Astrocyte (in vitro differentiated cells and primary cell): Measurements from ENCODE around the gene IL10RA.

Source experiments
- CTCF ChIP-seq: IDR thresholded peaks from 2 replicates; pipeline ENCODE4 v1.5.1; 2011; ENCODE audit warnings: low read depth, mild to moderate bottlenecking, inconsistent platforms, low read length, moderate library complexity; ENCODE audit not compliant: insufficient read depth
- EZH2 ChIP-seq: IDR thresholded peaks from 2 replicates; pipeline ENCODE4 v1.6.1; 2012; ENCODE audit warnings: mild to moderate bottlenecking, low read length, inconsistent platforms; ENCODE audit not compliant: insufficient read depth

GRCh38 chr11:117983163-117983475 lies 3.1 kb upstream of the IL10RA start:
- TF ChIP-seq CTCF, result no peak
- no peak for TF ChIP-seq EZH2
